MM.1S (cell line): ENCODE measurements around the gene TPT1.

Source experiments
- EZH2 ChIP-seq: fragments of 300-600 bp; sonication (generic); optimal IDR thresholded peaks from 2 replicates; pipeline ENCODE3; 2017; ENCODE audit warnings: low read depth, mild to moderate bottlenecking, antibody characterized with exemption, low read length, mixed read lengths
- TF ChIP-seq, protein P1 (sequence below): fragments of 300-600 bp; sonication (generic); IDR thresholded peaks from 2 replicates; pipeline ENCODE4 v1.5.1; 2016; ENCODE audit warnings: antibody characterized with exemption, low read length, mixed read lengths

DNA sequence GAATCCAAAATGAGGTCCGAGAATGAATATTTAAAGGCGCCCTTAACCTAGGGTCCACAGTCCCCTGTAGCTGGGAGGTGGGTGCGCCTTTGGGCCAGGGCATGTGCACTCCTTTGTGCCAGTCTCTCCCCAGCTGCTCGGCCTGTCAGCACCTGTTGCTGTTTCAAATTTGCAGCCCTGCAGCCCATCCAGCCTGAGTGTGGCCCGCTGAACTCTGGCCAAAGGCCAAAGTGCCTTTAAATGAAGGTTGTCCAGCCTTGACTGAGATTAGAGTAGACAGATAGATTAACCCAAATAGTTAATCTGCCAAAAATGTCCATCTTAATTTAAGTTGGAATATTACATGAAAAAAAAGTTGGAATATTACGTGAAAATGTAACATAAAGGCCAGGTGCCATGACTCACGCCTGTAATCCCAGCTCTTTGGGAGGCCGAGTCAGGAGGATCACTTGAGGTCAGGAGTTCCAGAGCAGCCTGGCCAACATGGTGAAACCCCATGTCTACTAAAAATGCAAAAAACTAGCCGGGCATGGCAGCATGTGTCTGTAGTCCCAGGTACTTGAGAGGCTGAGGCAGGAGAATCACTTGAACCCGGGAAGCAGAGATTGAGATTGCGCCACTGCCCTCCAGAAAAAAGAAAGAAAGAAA is 25.3 kb downstream of the TPT1 start:
- TF ChIP-seq, protein P1, sequence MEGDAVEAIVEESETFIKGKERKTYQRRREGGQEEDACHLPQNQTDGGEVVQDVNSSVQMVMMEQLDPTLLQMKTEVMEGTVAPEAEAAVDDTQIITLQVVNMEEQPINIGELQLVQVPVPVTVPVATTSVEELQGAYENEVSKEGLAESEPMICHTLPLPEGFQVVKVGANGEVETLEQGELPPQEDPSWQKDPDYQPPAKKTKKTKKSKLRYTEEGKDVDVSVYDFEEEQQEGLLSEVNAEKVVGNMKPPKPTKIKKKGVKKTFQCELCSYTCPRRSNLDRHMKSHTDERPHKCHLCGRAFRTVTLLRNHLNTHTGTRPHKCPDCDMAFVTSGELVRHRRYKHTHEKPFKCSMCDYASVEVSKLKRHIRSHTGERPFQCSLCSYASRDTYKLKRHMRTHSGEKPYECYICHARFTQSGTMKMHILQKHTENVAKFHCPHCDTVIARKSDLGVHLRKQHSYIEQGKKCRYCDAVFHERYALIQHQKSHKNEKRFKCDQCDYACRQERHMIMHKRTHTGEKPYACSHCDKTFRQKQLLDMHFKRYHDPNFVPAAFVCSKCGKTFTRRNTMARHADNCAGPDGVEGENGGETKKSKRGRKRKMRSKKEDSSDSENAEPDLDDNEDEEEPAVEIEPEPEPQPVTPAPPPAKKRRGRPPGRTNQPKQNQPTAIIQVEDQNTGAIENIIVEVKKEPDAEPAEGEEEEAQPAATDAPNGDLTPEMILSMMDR: no peak
- no peak for TF ChIP-seq EZH2
